Retinal pigment epithelial cell (primary cell): ENCODE results near the gene SGK1.
A peak's percentile ranks its signal among the peaks of the same experiment; 100 is the strongest.
"Not testable (repeated sequence)": the region's sequence is repeated elsewhere in the genome, so short reads cannot be mapped to it uniquely, and the experiment has no call there.

Experiments used
- DNase-seq: peaks from one replicate; pipeline ENCODE4 v3.0.0-alpha.2; 2010; ENCODE audit warnings: low read depth
- H3K4me3 ChIP-seq: 2 replicates; pipeline ENCODE4 v1.5.1; 2011; ENCODE audit warnings: mild to moderate bottlenecking, low read length, control low read depth, moderate library complexity
- CTCF ChIP-seq: conservative IDR thresholded peaks from 2 replicates; pipeline ENCODE4 v1.5.1; 2011; ENCODE audit warnings: low read depth, low read length, control low read depth, inconsistent platforms

The SGK1 gene

GRCh38 chr6:134186355-134186754, 131.6 kb downstream of the SGK1 start:
- DNase-seq: no peak
- H3K4me3 ChIP-seq: no peak overlapping the region
- no peak for TF ChIP-seq CTCF

- no peak for DNase-seq
- no peak for TF ChIP-seq CTCF
- no peak overlapping the region for H3K4me3 ChIP-seq
Measured at GRCh38 chr6:134185277-134185676, 132.6 kb downstream of the SGK1 start.

GRCh38 chr6:134183844-134184243, 134.1 kb downstream of the SGK1 start:
- H3K4me3 ChIP-seq: no peak overlapping the region
- DNase-seq: no peak
- TF ChIP-seq CTCF: no peak

GRCh38 chr6:134182528-134182927, 135.4 kb downstream of the SGK1 start:
- no peak for DNase-seq
- H3K4me3 ChIP-seq: no peak overlapping the region
- no peak for TF ChIP-seq CTCF

GRCh38 chr6:134181726-134182125, 136.2 kb downstream of the SGK1 start:
- DNase-seq: not testable (repeated sequence)

GRCh38 chr6:134181251-134181650, 136.7 kb downstream of the SGK1 start:
- not testable (repeated sequence) for H3K4me3 ChIP-seq, DNase-seq

More at GRCh38 chr6:134181726-134182125, 136.2 kb downstream of the SGK1 start:
- not testable (repeated sequence) for H3K4me3 ChIP-seq

GRCh38 chr6:134180540-134180939, 137.4 kb downstream of the SGK1 start:
- DNase-seq: not testable (repeated sequence)

GRCh38 chr6:134178161-134179044, 139.5 kb downstream of the SGK1 start:
- peak; percentile 87 for DNase-seq
- peak overlapping the region; percentile 61 for H3K4me3 ChIP-seq
- TF ChIP-seq CTCF: peak; percentile 80

More at GRCh38 chr6:134180540-134180939, 137.4 kb downstream of the SGK1 start:
- H3K4me3 ChIP-seq: not testable (repeated sequence)

- DNase-seq: no peak
- H3K4me3 ChIP-seq: peak overlapping the region; percentile 61
- TF ChIP-seq CTCF: no peak
Measured at GRCh38 chr6:134177753-134178160, 140.2 kb downstream of the SGK1 start.
